WTC11 (cell line): ENCODE data around the gene ZNF532. TPM values are rescaled to one million over a fixed set of nuclear protein-coding genes. Genes with fewer than 3 reads are reported as not detected.

ENCODE experiments used
- ATAC-seq: fragments of 200-7000 bp; cut with Tn5 transposase; 2 replicates; pipeline ENCODE4 v1.10.0; 2021; ENCODE audit warnings: mild to moderate bottlenecking, moderate library complexity
- CTCF ChIA-PET: fragments of 300-600 bp; sonication (Branson Sonifier 250); formaldehyde crosslinking; loops from one replicate; lab custom pipeline; 2021; ENCODE audit warnings: antibody characterized with exemption; lab: Charles Lee
- POLR2A ChIA-PET: fragments of 350-600 bp; sonication (Branson Sonifier 250); formaldehyde crosslinking; loops from one replicate; lab custom pipeline; 2021; ENCODE audit warnings: antibody characterized with exemption; lab: Charles Lee
- DNase-seq: peaks from one replicate; pipeline ENCODE4 v3.0.0; 2021; ENCODE audit warnings: low spot score
- H3K27ac Mint-ChIP-seq: 2 replicates; pipeline ENCODE4 v1.8.0; 2021; ENCODE audit warnings: mixed read lengths
- H3K27me3 Mint-ChIP-seq: 2 replicates; pipeline ENCODE4 v1.8.0; 2021; ENCODE audit warnings: low read depth, mild to moderate bottlenecking, moderate library complexity, mixed read lengths
- H3K36me3 Mint-ChIP-seq: 2 replicates; pipeline ENCODE4 v1.8.0; 2021; ENCODE audit warnings: mixed read lengths
- H3K4me1 Mint-ChIP-seq: 2 replicates; pipeline ENCODE4 v1.8.0; 2022; ENCODE audit warnings: mixed read lengths
- H3K4me3 Mint-ChIP-seq: 2 replicates; pipeline ENCODE4 v1.8.0; 2021; ENCODE audit warnings: mild to moderate bottlenecking, moderate library complexity, mixed read lengths
- H3K9me3 Mint-ChIP-seq: 2 replicates; pipeline ENCODE4 v1.8.0; 2021; ENCODE audit warnings: mixed read lengths
- CREB1 ChIP-seq: sonication (generic); formaldehyde crosslinking; IDR thresholded peaks from 2 replicates; pipeline ENCODE4 v1.8.0; 2023; ENCODE audit warnings: mild to moderate bottlenecking, missing genetic modification reagents
- E2F1 ChIP-seq: sonication (generic); formaldehyde crosslinking; IDR thresholded peaks from 2 replicates; pipeline ENCODE4 v1.8.0; 2022; ENCODE audit warnings: mild to moderate bottlenecking, missing genetic modification reagents
- ERG ChIP-seq: fragments of 250-450 bp; sonication (Bioruptor Pico); IDR thresholded peaks from 2 replicates; pipeline ENCODE4 v1.8.0; 2021; ENCODE audit warnings: mild to moderate bottlenecking
- PRDM15 ChIP-seq: sonication (generic); formaldehyde crosslinking; IDR thresholded peaks from 2 replicates; pipeline ENCODE4 v1.8.0; 2022; ENCODE audit warnings: missing genetic modification reagents
- PREB ChIP-seq: sonication (generic); formaldehyde crosslinking; IDR thresholded peaks from 2 replicates; pipeline ENCODE4 v1.8.1; 2022; ENCODE audit warnings: mild to moderate bottlenecking, missing genetic modification reagents, moderate library complexity, borderline replicate concordance
- RORB ChIP-seq: fragments of 250-450 bp; sonication (Bioruptor Pico); IDR thresholded peaks from 2 replicates; pipeline ENCODE4 v1.9.0; 2021; ENCODE audit warnings: mild to moderate bottlenecking
- SP1 ChIP-seq: sonication (generic); formaldehyde crosslinking; conservative IDR thresholded peaks from 2 replicates; pipeline ENCODE4 v1.8.1; 2022; ENCODE audit warnings: missing genetic modification reagents
- TEAD4 ChIP-seq: sonication (generic); formaldehyde crosslinking; IDR thresholded peaks from 2 replicates; pipeline ENCODE4 v1.8.0; 2022; ENCODE audit warnings: mild to moderate bottlenecking, missing genetic modification reagents
- ZBTB21 ChIP-seq: sonication (generic); formaldehyde crosslinking; IDR thresholded peaks from 2 replicates; pipeline ENCODE4 v1.8.1; 2023; ENCODE audit warnings: mild to moderate bottlenecking, missing genetic modification reagents, borderline replicate concordance
- ZNF219 ChIP-seq: sonication (generic); formaldehyde crosslinking; IDR thresholded peaks from 2 replicates; pipeline ENCODE4 v1.8.0; 2023; ENCODE audit warnings: missing genetic modification reagents, mild to moderate bottlenecking, borderline replicate concordance
- ZNF263 ChIP-seq: sonication (generic); formaldehyde crosslinking; IDR thresholded peaks from 2 replicates; pipeline ENCODE4 v1.8.1; 2022; ENCODE audit warnings: low read depth, mild to moderate bottlenecking, moderate library complexity, missing genetic modification reagents
- ZNF317 ChIP-seq: sonication (generic); formaldehyde crosslinking; IDR thresholded peaks from 2 replicates; pipeline ENCODE4 v1.8.1; 2023; ENCODE audit warnings: low read depth, mild to moderate bottlenecking, moderate library complexity, missing genetic modification reagents, borderline replicate concordance
- ZNF396 ChIP-seq: fragments of 250-450 bp; sonication (Bioruptor Pico); IDR thresholded peaks from 2 replicates; pipeline ENCODE4 v1.8.0; 2021; ENCODE audit warnings: mild to moderate bottlenecking, moderate library complexity, borderline replicate concordance
- ZNF416 ChIP-seq: fragments of 250-450 bp; sonication (Bioruptor Pico); IDR thresholded peaks from 2 replicates; pipeline ENCODE4 v1.9.0; 2021; ENCODE audit warnings: mild to moderate bottlenecking, inconsistent platforms
- total RNA-seq: library from RNA; stranded (reverse); gene quantifications from 3 replicates; pipeline ENCODE4 v1.2.3, GENCODE V29; 2021

ZNF532 gene
- total RNA-seq, 1 experiment from 2014 or later: 171 TPM

- TF ChIP-seq ERG (CRISPR knock-in tag) (no peak), CREB1 (CRISPR knock-in tag) (no peak), PRDM15 (CRISPR knock-in tag) (no peak), PREB (CRISPR knock-in tag) (no peak), ZNF219 (CRISPR knock-in tag) (no peak), ZNF416 (no peak), ZBTB21 (CRISPR knock-in tag) (no peak), ZNF317 (CRISPR knock-in tag) (no peak), ZNF396 (no peak)
Measured at GRCh38 chr18:58831606-58832005, 33.1 kb upstream of the ZNF532 start (continued).

GRCh38 chr18:58838165-58838860, 26.4 kb upstream of the ZNF532 start:
- ChIA-PET POLR2A (interaction anchor here (0.7 to 1.7 kb wide), 3 partner anchors 9 to 11 kb away, joined by 3 to 6 read pairs (median 5); no protein-coding TSS in a partner anchor), CTCF (interaction anchor here (1.4 to 1.5 kb wide), 3 partner anchors 9 to 57 kb away, joined by 3 to 5 read pairs (median 4); no protein-coding TSS in a partner anchor)
- TF ChIP-seq ZNF263 (CRISPR knock-in tag) (no peak), TEAD4 (CRISPR knock-in tag) (no peak), RORB (CRISPR knock-in tag) (no peak), E2F1 (CRISPR knock-in tag) (no peak), SP1 (CRISPR knock-in tag) (no peak), PRDM15 (CRISPR knock-in tag) (no peak)
- Mint-ChIP-seq H3K4me1 (peaks cover 31% of the 10 kb centered on the region), H3K27me3 (no peaks in the 10 kb centered on the region; the same call in 1 of the 2 replicates), H3K36me3 (no peaks in the 10 kb centered on the region; the same call in 1 of the 2 replicates), H3K9me3 (0 out of 2 replicates have a peak, but pooled peaks cover 8% of the 10 kb centered on the region), H3K4me3 (no peak overlapping the region), H3K27ac (no peak overlapping the region)
- ATAC-seq: peak; percentile 21; the same call in 1 of the 2 replicates
- DNase-seq: no peak
